HG03064 (cell line): ENCODE results near the gene NDFIP1.

Experiments used
- ATAC-seq: cut with Tn5 transposase; IDR thresholded peaks from one replicate; pipeline ENCODE4 v1.9.1; 2021; ENCODE audit warnings: low read depth; ENCODE audit not compliant: unreplicated experiment

NDFIP1 gene

DNA sequence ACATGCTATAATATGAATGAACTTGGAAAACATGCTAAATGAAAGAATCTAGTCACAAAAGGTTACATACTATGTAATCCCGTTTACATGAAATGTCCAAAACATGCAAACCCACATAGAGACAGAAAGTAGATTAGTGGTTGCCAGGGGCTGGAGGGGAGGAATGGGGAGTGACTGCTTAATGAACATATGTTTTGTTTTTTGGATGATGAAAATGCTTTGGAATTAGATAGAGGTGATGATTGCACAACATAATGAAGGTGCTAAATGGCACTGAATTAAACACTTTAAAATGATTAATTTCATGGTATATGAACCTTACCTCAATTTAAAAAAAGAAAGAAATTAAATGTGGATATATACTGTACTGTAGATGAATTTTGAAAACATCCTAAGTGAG is 17.6 kb upstream of the NDFIP1 start:
- no peak for ATAC-seq

DNA sequence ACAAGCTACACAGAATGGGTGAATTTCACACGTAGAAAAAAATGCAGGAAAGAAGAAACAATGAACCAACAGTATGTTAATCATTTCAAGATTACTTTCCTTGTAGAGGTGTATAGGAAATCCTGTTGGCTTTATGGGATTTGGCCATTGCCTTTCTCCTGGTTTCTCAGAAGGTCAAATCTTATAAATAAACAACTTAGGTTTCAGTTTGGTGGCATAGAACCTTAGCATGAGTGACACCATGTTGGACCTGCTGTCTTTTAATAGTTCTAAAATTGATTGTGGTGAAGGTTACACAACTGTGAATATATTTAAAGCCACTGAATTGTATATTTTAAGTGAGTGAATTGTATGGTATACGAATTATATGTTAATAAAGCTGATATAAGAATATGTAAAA is 16.7 kb upstream of the NDFIP1 start:
- ATAC-seq: no peak

GRCh38 chr5:142095035-142095434 is 13.5 kb upstream of the NDFIP1 start:
- no peak for ATAC-seq

GRCh38 chr5:142095651-142096330 is 12.8 kb upstream of the NDFIP1 start:
- ATAC-seq: no peak

- no peak for ATAC-seq
Measured at GRCh38 chr5:142096382-142096781, 12.2 kb upstream of the NDFIP1 start.

DNA sequence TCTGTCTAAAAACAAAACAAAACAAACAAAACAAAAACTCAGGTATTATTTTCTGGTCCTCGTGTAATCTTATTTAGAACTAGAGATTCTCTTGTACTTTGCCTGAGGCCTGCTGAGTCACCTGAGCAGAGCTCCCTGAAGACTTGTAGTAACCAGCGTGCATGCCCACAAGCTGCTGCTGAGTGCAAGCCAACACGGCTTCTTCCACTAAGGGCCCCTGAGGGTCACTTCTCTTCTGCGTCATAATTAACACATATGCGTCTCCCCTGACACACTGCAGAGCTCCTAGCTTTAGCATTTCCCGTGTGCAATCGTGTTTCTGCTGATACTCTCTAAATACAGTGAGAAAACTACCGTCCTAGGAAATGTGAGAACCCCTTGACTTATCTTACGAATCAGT is 10.9 kb upstream of the NDFIP1 start:
- ATAC-seq: no peak

GRCh38 chr5:142098275-142098674 is 10.3 kb upstream of the NDFIP1 start:
- no peak for ATAC-seq

DNA sequence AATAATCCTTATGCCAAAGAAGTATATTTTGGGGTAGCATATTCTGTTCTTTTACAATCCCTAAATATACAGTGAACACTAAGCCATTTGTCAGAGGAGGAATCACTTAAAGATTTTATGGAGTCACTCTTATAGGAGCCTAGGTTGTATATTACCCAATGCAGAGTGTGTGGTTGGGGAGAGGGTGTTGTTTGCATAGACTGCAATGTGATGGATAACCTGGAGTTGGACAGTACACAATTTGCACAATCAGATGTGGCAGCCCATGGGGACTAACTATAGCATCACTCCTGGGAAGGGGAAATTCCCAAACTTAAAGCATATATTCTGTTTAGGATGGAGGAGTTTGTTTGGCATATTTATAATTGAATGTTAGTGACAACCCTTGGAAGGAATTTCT is 9.6 kb upstream of the NDFIP1 start:
- ATAC-seq: no peak

- no peak for ATAC-seq
Measured at GRCh38 chr5:142100307-142100706, 8.3 kb upstream of the NDFIP1 start.

DNA sequence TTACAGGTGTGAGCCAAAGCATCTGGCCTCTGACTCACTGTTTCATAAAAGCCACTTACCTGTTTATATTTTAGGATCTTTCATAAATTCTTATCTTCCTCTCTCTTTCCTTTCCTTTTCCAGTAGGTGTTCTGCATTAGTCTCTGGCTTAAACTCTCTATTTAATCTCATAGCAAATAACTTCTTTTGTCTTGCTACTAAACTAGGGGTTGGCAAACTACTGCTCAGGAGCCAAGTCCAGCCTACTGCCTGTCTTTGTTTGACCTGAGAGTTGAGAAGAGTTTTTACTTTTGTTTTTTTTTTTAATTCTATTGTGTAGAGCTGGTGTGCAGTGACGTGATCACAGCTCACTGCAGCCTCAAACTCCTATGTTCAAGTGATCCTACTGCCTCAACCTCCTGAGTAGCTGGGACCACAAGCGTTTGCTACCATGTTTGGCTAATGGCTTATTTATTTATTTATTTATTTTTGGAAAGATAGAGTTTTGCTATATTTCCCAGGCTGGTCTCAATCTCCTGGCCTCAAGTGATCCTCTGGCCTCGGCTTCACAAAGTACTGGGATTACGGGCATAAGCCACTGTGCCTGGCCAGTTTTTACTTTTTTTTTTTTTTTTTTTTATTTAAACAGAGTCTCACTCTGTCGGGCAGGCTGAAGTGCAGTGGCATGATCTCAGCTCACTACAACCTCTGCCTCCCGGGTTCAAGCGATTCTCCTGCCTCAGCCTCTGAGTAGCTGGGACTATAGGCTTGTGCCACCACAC is 5.4 kb upstream of the NDFIP1 start:
- ATAC-seq: no peak

DNA sequence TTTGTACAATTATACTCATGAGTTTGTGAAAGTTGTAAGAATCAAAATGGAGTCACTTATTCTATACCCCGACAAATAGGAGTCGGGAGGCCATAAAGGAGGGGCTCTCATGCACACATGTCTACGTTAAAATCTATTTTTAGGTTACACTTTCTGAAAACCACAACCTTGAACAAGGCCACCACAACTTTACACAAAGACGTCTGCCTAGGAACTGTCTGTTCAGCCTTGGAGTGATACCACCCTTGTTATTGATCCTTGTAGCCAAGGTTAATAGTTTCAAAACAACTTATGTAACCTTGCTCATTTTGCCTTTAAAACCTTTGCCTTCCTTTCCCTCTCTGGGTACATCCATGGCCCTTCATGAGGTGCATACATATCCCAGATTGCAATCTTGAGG is 4.1 kb upstream of the NDFIP1 start:
- no peak for ATAC-seq

DNA sequence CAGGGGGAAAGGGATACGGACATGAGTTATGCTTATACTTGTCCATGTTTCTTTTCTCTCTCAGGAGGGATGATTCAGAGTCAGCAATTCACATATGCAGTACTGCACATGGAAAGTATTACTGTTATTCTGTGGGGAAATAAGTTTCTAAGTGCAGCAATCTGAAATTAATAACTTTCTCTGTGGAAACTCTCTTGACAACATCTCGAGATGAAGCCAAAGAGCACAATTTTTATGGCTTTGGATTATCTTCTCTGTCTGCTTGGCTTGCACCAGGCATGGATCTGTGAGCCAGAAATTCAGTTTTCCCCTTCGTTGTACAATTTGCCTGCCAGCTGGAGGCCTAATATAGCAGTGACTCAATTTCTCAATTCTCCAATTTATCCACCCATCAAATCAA is 2.5 kb upstream of the NDFIP1 start:
- ATAC-seq: no peak

GRCh38 chr5:142107036-142107735 is 1.4 kb upstream of the NDFIP1 start:
- no peak for ATAC-seq

- no peak for ATAC-seq
Measured at GRCh38 chr5:142107736-142108431, 695 bp upstream of the NDFIP1 start.

GRCh38 chr5:142109331-142110045 is 909 bp downstream of the NDFIP1 start:
- ATAC-seq: no peak

DNA sequence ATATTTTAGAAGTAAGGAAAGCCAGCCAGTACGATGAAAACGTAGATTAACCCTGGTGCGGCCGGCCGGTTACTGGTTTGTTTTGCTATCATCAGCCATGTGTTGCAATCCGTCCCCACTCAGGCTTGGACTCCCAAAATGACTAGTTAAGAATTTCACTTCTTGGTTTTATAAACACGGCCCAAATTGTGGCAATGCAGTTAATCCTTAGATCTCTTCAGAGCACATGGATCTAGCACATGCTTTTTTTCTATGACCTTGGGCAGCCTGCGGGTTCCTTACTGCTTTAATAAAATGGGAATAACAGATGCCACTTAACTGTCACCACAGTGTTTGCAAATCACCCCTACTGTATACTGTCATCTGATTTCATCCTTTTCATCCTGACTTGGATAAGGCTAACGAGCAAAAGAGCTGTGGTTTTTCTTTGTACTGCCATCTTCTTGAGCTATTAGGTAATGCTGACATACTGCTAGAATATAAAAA is 1.5 kb downstream of the NDFIP1 start:
- no peak for ATAC-seq

DNA sequence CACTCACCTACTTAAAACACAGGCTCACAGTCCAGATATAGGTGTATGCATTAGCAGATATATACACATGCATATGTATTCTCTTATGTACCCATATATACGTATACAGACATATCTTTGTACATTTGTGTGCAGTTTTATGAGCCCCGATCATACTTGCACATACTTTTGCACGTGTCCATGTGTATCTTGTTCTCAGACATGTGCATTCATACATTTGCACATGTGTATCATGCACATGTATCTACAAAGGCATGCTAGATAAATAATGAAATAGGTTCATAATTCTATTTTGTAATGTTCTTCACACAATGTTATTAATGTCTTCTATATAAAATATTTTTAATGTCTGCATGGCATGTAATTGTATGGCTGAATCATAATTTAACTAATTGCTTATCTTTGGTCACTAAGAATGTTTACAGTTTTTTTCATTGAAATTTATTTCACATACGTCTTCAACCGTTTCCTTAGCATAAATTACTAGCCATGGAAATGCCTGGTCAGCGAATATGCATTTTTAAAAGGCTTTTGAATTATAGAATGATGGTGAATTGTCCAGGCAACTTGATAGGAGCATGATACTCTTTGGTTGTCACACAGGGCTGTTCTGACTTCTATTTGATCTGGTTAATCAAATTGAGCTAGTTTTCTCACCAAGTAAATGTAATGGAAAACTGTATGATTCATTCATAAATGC is 2.6 kb downstream of the NDFIP1 start:
- no peak for ATAC-seq

- ATAC-seq: no peak
Measured at GRCh38 chr5:142114687-142115086, 6.1 kb downstream of the NDFIP1 start.

DNA sequence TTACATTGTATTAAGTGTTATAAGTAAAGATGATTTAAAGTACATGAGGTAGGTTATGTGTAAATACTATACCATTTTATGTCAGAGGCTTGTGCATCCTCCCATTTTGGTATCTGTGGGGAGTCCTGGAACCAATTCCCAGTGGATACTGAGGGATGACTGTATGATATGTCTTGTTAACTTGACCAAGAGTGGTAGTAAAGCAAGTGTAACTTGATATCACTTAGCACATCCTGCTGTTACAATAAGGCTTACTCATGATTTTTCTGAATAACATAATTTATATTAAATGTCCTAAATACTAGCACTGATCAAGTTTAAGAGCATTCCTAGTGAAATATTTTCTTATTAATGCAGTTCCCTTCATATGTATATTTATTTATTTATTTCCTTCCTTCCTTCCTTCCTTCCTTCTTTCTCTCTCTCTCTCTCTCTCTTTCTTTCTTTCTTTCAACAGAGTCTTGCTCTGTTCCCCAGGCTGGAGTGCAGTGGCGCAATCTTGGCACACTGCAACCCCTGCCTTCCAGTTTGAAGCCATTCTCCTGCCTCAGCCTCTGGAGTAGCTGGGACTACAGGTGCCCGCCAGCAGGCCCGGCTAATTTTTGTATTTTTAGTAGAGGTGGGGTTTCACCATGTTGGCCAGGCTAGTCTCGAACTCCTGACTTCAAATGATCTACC is 7.5 kb downstream of the NDFIP1 start:
- no peak for ATAC-seq
